Endothelial cell of umbilical vein (primary cell): ENCODE data around the gene TRRAP. TPM values are rescaled to one million over a fixed set of nuclear protein-coding genes. Genes with fewer than 3 reads are reported as not detected.

Experiments
- BruUV-seq: library from RNA; stranded (reverse); fragments of 400-500 nt; replicated peaks from 2 replicates; lab custom pipeline; 2021; lab: Mats Ljungman, UMichigan
- CTCF ChIA-PET: fragments of 300-600, 350-600 bp; sonication (Branson Sonifier 250); formaldehyde crosslinking; loops from one replicate; lab custom pipeline; 2021; ENCODE audit warnings: antibody characterized with exemption, inconsistent platforms; lab: Charles Lee
- POLR2A ChIA-PET: fragments of 300-600, 350-600 bp; sonication (Branson Sonifier 250); formaldehyde crosslinking; loops from one replicate; lab custom pipeline; 2021; ENCODE audit warnings: antibody characterized with exemption, inconsistent platforms; lab: Charles Lee
- DNase-seq: peaks from one replicate; pipeline ENCODE4 v3.0.0-alpha.2; 2011; ENCODE audit warnings: low read depth, low spot score
- FAIRE-seq: peaks from 2 replicates; lab custom pipeline; 2011; peaks lifted over from hg19 to GRCh38; lab: Jason Lieb, UNC
- H2AFZ ChIP-seq: 2 replicates; pipeline ENCODE4 v1.6.0; 2012; ENCODE audit warnings: low read depth, low read length, control low read depth, inconsistent platforms
- H3K27ac ChIP-seq: 2 replicates; pipeline ENCODE4 v1.5.1; 2011; ENCODE audit warnings: low read depth, mild to moderate bottlenecking, control low read depth, low read length, moderate library complexity; ENCODE audit not compliant: insufficient read depth
- H3K27me3 ChIP-seq, 2 experiments: 2 replicates each; pipeline versions ENCODE4 v1.6.0 to v1.6.1; 2011; ENCODE audit warnings: low read length in 2 of 2, mixed read lengths in 1 of 2; ENCODE audit not compliant: control insufficient read depth in 2 of 2, insufficient read depth in 2 of 2
- H3K36me3 ChIP-seq, 2 experiments: 2 replicates in 1 of 2; 3 replicates in 1 of 2; pipeline ENCODE4 v1.5.1; 2011; ENCODE audit warnings: low read length in 2 of 2, mild to moderate bottlenecking in 1 of 2, moderate library complexity in 1 of 2; ENCODE audit not compliant: control insufficient read depth in 2 of 2, insufficient read depth in 2 of 2; ENCODE audit errors: extremely low read depth in 1 of 2
- H3K4me1 ChIP-seq: 3 replicates; pipeline ENCODE4 v1.5.1; 2011; ENCODE audit warnings: mild to moderate bottlenecking, low read length; ENCODE audit not compliant: control insufficient read depth, insufficient read depth; ENCODE audit errors: extremely low read depth
- H3K4me2 ChIP-seq: 2 replicates; pipeline ENCODE4 v1.6.1; 2011; ENCODE audit warnings: low read length, control low read depth, mixed read lengths; ENCODE audit not compliant: insufficient read depth
- H3K4me3 ChIP-seq, 3 experiments: fragments of 200-600 bp in 1 of 3; sonication (generic), shearing (Covaris generic) in 1 of 3; replicated peaks in 1 of 3; 2 replicates each; pipeline ENCODE4 v1.5.1; 2011 to 2016; ENCODE audit warnings: control low read depth in 3 of 3, low read length in 3 of 3, mild to moderate bottlenecking in 2 of 3, inconsistent platforms in 1 of 3, low read depth in 1 of 3, moderate library complexity in 1 of 3; ENCODE audit not compliant: insufficient read depth in 1 of 3
- H3K79me2 ChIP-seq: 2 replicates; pipeline ENCODE4 v1.6.0; 2012; ENCODE audit warnings: low read length, inconsistent platforms; ENCODE audit not compliant: control insufficient read depth, insufficient read depth
- H3K9ac ChIP-seq: replicated peaks from 2 replicates; pipeline ENCODE3; 2011; ENCODE audit warnings: low read length, control low read depth; ENCODE audit not compliant: insufficient read depth; ENCODE audit errors: extremely low read depth
- H3K9me1 ChIP-seq: replicated peaks from 3 replicates; pipeline ENCODE4 v1.6.0; 2011; ENCODE audit warnings: mild to moderate bottlenecking, low read length; ENCODE audit not compliant: control insufficient read depth, insufficient read depth; ENCODE audit errors: extremely low read depth
- H3K9me3 ChIP-seq: replicated peaks from 2 replicates; pipeline ENCODE4 v1.5.1; 2012; ENCODE audit warnings: low read length, inconsistent platforms; ENCODE audit not compliant: control insufficient read depth, insufficient read depth
- H4K20me1 ChIP-seq: replicated peaks from 2 replicates; pipeline ENCODE3; 2011; ENCODE audit warnings: mild to moderate bottlenecking, low read length; ENCODE audit not compliant: control insufficient read depth, insufficient read depth; ENCODE audit errors: extremely low read depth
- EZH2 ChIP-seq: IDR thresholded peaks from 2 replicates; pipeline ENCODE4 v1.6.1; 2012; ENCODE audit warnings: borderline replicate concordance, low read depth, mild to moderate bottlenecking, moderate library complexity, low read length, inconsistent platforms; ENCODE audit not compliant: severe bottlenecking
- FOS ChIP-seq: IDR thresholded peaks from 2 replicates; pipeline ENCODE4 v1.6.1; 2011; ENCODE audit warnings: mild to moderate bottlenecking, low read length, moderate library complexity, borderline replicate concordance; ENCODE audit not compliant: insufficient read depth
- GATA2 ChIP-seq: IDR thresholded peaks from 2 replicates; pipeline ENCODE4 v1.7.0; 2011; ENCODE audit warnings: low read depth, mild to moderate bottlenecking, moderate library complexity, mixed read lengths, low read length; ENCODE audit not compliant: insufficient read length, insufficient read depth
- JUN ChIP-seq: IDR thresholded peaks from 2 replicates; pipeline ENCODE4 v1.6.1; 2011; ENCODE audit warnings: borderline replicate concordance, low read depth; ENCODE audit not compliant: insufficient read length, insufficient read depth
- MYC ChIP-seq: IDR thresholded peaks from one replicate; pipeline ENCODE4 v1.6.1; 2011; ENCODE audit warnings: mild to moderate bottlenecking, low read depth, low read length
- POLR2A ChIP-seq: IDR thresholded peaks from 2 replicates; pipeline ENCODE4 v1.6.1; 2012; ENCODE audit warnings: low read depth, mild to moderate bottlenecking, control low read depth, low read length
- POLR2AphosphoS5 ChIP-seq: IDR thresholded peaks from 2 replicates; pipeline ENCODE4 v1.6.1; 2012; ENCODE audit warnings: low read depth, mild to moderate bottlenecking, control low read depth, low read length, moderate library complexity; ENCODE audit not compliant: insufficient read depth
- dilution Hi-C: fragments of 300-500 bp; cut with MboI; formaldehyde crosslinking; loops from one replicate; pipeline ENCODE4 v1.15.0; 2019; ENCODE audit warnings: low sequenced_read_pairs; ENCODE audit not compliant: extremely low pct_ligation_motif_present
- intact Hi-C: fragments of 100-400 bp; cut with micrococcal nuclease; formaldehyde crosslinking; loops from one replicate; pipeline ENCODE4 v1.10.0; 2022
- polyA plus RNA-seq, 4 experiments: library from polyadenylated mRNA; depleted of rRNA in 3 of 4; stranded (reverse) in 3 of 4; unstranded in 1 of 4; fragments of >200 nt; gene quantifications; 2 replicates each; pipeline versions ENCODE4 v1.2.1 to v1.2.3, GENCODE V29; 2011 to 2012; ENCODE audit warnings: missing spikeins in 1 of 4
- total RNA-seq: library from RNA; stranded (reverse); gene quantifications from 2 replicates; pipeline ENCODE4 v1.2.3, GENCODE V29; 2021
- TF ChIP-seq, protein P1 (sequence below), 2 donors: IDR thresholded peaks; 1 replicate in 1 of 2; 2 replicates in 1 of 2; pipeline ENCODE4 v1.5.1; 2011; ENCODE audit warnings: low read length in 2 of 2, mild to moderate bottlenecking in 2 of 2, moderate library complexity in 2 of 2, control low read depth in 1 of 2, inconsistent platforms in 1 of 2, low read depth in 1 of 2; ENCODE audit not compliant: insufficient read depth in 1 of 2; ENCODE audit errors: extremely low read depth in 1 of 2
- TF ChIP-seq, protein P2 (sequence below): IDR thresholded peaks from 2 replicates; pipeline ENCODE4 v1.6.1; 2011; ENCODE audit not compliant: insufficient read depth, insufficient read length

The TRRAP gene
- total and polyA plus RNA-seq, 2 donors (not counting 3 experiments of a cell fraction or from before 2014, with no cell fraction given): 21.8 to 45.8 TPM

DNA sequence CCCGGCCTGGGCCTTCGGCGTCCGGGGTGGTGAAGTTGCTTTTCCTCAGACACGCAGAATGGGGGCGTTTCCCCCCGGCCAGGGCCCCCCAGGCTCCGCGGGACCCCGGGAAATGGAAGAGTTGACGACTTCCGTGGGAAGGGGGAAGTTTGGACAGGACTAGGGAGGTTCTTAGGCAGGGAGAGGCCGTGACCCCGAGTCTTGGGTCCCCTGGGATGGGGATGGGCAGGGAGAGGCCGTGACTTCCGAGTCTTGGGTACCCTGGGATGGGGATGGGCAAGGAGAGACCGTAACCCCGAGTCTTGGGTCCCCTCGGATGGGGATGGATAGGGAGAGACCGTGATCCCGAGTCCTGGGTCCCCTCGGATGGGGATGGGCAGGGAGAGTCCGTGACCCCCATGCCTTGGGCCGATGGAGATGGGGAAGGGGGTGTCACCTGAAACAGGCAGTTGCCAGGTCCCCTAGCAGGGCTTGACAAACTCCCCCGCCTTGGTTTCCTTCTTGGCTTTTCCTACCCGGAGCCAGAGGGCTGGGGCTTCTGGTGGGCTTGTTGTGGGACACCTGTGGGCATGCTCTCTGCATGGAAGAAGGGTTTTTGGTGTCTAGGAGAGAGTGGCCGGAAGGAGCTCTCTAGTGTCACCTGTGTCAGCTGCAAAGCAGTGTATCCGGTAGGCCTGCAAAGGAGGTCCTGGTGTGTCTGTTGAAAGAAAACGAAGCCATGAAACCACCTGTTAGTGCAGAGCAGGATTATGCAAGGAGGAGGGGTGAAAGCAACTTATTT is 1.1 kb downstream of the TRRAP start:
- ChIA-PET POLR2A (no interaction called here), CTCF (interaction anchor here (1.2 to 1.9 kb wide), 6 partner anchors 10 to 48 kb away, joined by 3 to 8 read pairs (median 5); no protein-coding TSS in a partner anchor)
- H3K27me3 ChIP-seq: no peaks in the 10 kb centered on the region
- H3K4me3 ChIP-seq: peak overlapping the region; percentile 93 to 100 (median 99)
- dilution Hi-C loops (no loop called here), intact Hi-C loops (no loop called here)
- FAIRE-seq (peak; percentile 8), DNase-seq (no peak)
- peaks cover 8% of the 10 kb centered on the region for H3K4me1 ChIP-seq
- H3K9me3 ChIP-seq: no peaks in the 10 kb centered on the region
- H3K9me1 ChIP-seq: no peaks in the 10 kb centered on the region
- H3K36me3 ChIP-seq: peaks cover 5 to 9% of the 10 kb centered on the region in 2 experiments
- no TSS peak for BruUV-seq
- peaks cover 2% of the 10 kb centered on the region for H4K20me1 ChIP-seq
- peaks cover 37% of the 10 kb centered on the region for H3K79me2 ChIP-seq
- TF ChIP-seq, protein P1, sequence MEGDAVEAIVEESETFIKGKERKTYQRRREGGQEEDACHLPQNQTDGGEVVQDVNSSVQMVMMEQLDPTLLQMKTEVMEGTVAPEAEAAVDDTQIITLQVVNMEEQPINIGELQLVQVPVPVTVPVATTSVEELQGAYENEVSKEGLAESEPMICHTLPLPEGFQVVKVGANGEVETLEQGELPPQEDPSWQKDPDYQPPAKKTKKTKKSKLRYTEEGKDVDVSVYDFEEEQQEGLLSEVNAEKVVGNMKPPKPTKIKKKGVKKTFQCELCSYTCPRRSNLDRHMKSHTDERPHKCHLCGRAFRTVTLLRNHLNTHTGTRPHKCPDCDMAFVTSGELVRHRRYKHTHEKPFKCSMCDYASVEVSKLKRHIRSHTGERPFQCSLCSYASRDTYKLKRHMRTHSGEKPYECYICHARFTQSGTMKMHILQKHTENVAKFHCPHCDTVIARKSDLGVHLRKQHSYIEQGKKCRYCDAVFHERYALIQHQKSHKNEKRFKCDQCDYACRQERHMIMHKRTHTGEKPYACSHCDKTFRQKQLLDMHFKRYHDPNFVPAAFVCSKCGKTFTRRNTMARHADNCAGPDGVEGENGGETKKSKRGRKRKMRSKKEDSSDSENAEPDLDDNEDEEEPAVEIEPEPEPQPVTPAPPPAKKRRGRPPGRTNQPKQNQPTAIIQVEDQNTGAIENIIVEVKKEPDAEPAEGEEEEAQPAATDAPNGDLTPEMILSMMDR (IDR thresholded peaks at IDR 0.05; ENCODE audit: extremely low read depth in 1 of 2, insufficient read depth in 1 of 2, low read depth in 1 of 2, low read length in 2 of 2): no peak
- no peak for TF ChIP-seq JUN
- no peak for TF ChIP-seq GATA2
- no peak for TF ChIP-seq POLR2AphosphoS5
- no peak for TF ChIP-seq FOS
- no peak for TF ChIP-seq MYC
- TF ChIP-seq, protein P2, sequence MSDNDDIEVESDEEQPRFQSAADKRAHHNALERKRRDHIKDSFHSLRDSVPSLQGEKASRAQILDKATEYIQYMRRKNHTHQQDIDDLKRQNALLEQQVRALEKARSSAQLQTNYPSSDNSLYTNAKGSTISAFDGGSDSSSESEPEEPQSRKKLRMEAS: no peak
- TF ChIP-seq EZH2: no peak
- no peak for TF ChIP-seq POLR2A
- H3K9ac ChIP-seq: peak overlapping the region; percentile 98
- H3K4me2 ChIP-seq: peak overlapping the region; percentile 99
- H3K27ac ChIP-seq: peak overlapping the region; percentile 82
- H2AFZ ChIP-seq: peak overlapping the region; percentile 94
